Measurements from ENCODE around the gene CDC25A. TPM values are rescaled to one million over a fixed set of nuclear protein-coding genes. Genes with fewer than 3 reads are reported as not detected.
A peak's percentile ranks its signal among the peaks of the same experiment; 100 is the strongest.

CDC25A gene
- total and polyA plus RNA-seq, 2 of the 8 experiments (the other 6 are each of a cell fraction or from before 2014, with no cell fraction given): 20.7 to 62.1 TPM

DNA sequence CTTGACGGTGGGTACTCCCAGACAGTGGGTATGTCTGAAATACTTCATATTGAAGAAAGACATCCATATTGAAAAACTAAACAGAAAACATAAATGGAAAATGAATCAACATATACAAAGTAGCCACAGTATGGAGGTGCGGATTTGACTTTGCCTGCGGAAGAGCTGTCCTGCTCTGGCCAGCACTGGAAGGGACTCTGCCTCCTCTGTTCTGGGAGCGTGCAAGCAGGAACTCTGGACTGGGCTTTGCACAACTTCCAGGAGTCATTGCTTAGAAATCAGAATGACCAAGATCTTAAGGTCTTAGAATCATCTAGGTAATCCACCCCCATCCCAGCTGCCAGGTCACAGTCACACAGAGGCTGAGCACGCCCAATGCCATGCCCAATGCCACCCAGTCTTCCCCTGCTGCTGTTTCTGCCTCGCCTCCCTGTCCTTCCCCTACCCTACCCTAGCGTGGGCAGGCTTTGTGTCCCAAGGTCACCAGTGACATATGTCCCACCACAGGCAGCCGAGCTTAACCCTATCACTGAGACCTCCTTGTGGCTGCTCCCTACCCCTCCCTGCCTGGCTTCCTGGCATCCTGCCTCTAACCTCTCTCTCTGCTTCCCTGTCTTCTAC lies 36.3 kb downstream of the CDC25A start:
- no peak overlapping the region for H3K56ac ChIP-seq (replicated peaks; ENCODE audit: insufficient read length, low read depth, low read length)
- no peaks in the 10 kb centered on the region for H3K79me1 ChIP-seq (ENCODE audit: low read depth, low read length)
- H3K18ac ChIP-seq (ENCODE audit: extremely low read depth, low read length): no peak overlapping the region
- H3K27me3 ChIP-seq (replicated peaks in 1 of 4; ENCODE audit: control insufficient read depth in 3 of 4, extremely low read depth in 1 of 4, insufficient read depth in 3 of 4, low read length in 3 of 4): no peaks in the 10 kb centered on the region
- no peak overlapping the region for H3K9ac ChIP-seq (replicated peaks in 1 of 4; ENCODE audit: extremely low read depth in 1 of 4, low read depth in 3 of 4, low read length in 3 of 4)
- H4K5ac ChIP-seq (ENCODE audit: insufficient read length, low read depth, low read length): no peak overlapping the region
- 0 out of 2 replicates have a peak overlapping the region, but pooled peaks have one; percentile 48 for H2BK20ac ChIP-seq (ENCODE audit: low read length)
- FAIRE-seq (no peak), DNase-seq (ENCODE audit: low read depth in 1 of 2, low spot score in 2 of 2) (no peak)
- H3K27ac ChIP-seq (ENCODE audit: low read depth, low read length): no peak overlapping the region
- no peak overlapping the region for H2BK15ac ChIP-seq (ENCODE audit: low read length)
- WGBS, 2 experiments (ENCODE audit: extremely low coverage in 1 of 2, insufficient coverage in 1 of 2, insufficient read length in 1 of 2, insufficient replicate concordance in 2 of 2, low coverage in 1 of 2, low lambda C conversion rate in 2 of 2, missing lambda C conversion rate in 1 of 2): 62% methylated on average over 8 of the region's 8 CpGs; no CpG with 5 or more reads in 1 of the 2 experiments
- no peak overlapping the region for H3K4me3 ChIP-seq (ENCODE audit: extremely low read depth in 1 of 4, insufficient read depth in 2 of 4, low read depth in 3 of 4, low read length in 4 of 4)
- H2AFZ ChIP-seq (ENCODE audit: low read length): 0 out of 2 replicates have a peak overlapping the region, but pooled peaks have one; percentile 2
- H4K8ac ChIP-seq (ENCODE audit: extremely low read depth, insufficient read depth, low read length): no peak overlapping the region
- H2AK5ac ChIP-seq (ENCODE audit: low read depth, low read length): peak overlapping the region; percentile 29; the same call in 1 of the 2 replicates
- POLR2A ChIA-PET (ENCODE audit: partially characterized antibody): interaction anchor here (0.8 to 2.0 kb wide), 8 partner anchors 26 to 327 kb away, joined by 3 to 10 read pairs (median 4); no protein-coding TSS in a partner anchor
- H3K23me2 ChIP-seq (ENCODE audit: low read depth, low read length): no peaks in the 10 kb centered on the region
- H2BK120ac ChIP-seq (replicated peaks; ENCODE audit: low read depth, low read length): no peak overlapping the region
- no peaks in the 10 kb centered on the region for H3K79me2 ChIP-seq (ENCODE audit: control insufficient read depth in 1 of 2, insufficient read depth in 2 of 2, low read length in 2 of 2)
- H3K23ac ChIP-seq (ENCODE audit: insufficient read length): no peak overlapping the region
- peaks cover 0 to 1% (median 0%) of the 10 kb centered on the region in 4 experiments; a peak in 1 of 8 replicates for H3K36me3 ChIP-seq (ENCODE audit: control insufficient read depth in 2 of 4, insufficient read depth in 4 of 4, low read length in 3 of 4)
- H3K4ac ChIP-seq (replicated peaks; ENCODE audit: insufficient read length, low read depth, low read length): no peak overlapping the region
- H3K4me1 ChIP-seq (replicated peaks in 1 of 4; ENCODE audit: control insufficient read depth in 3 of 4, insufficient read depth in 4 of 4, low read length in 3 of 4): no peaks in the 10 kb centered on the region; a peak in 1 of 7 replicates
- H2BK5ac ChIP-seq (ENCODE audit: low read depth, low read length): no peak overlapping the region
- CTCF ChIA-PET (ENCODE audit: partially characterized antibody): interaction anchor here (0.7 to 5.1 kb wide), 73 partner anchors 12 to 528 kb away, joined by 3 to 68 read pairs (median 5); no protein-coding TSS in a partner anchor
- 0 out of 2 replicates have a peak overlapping the region, but pooled peaks have one; percentile 75 for H2BK12ac ChIP-seq (ENCODE audit: low read depth, low read length)
- H4K91ac ChIP-seq (replicated peaks; ENCODE audit: insufficient read length, low read length): no peak overlapping the region
- no peaks in the 10 kb centered on the region for H4K20me1 ChIP-seq (replicated peaks in 1 of 2; ENCODE audit: control insufficient read depth in 1 of 2, insufficient read depth in 2 of 2, low read length in 2 of 2)
- no peak overlapping the region for H3K14ac ChIP-seq (ENCODE audit: insufficient read length)
- H3K9me3 ChIP-seq (ENCODE audit: insufficient read depth in 2 of 2, low read depth in 1 of 2, low read length in 1 of 2): no peaks in the 10 kb centered on the region
- no peak overlapping the region for H3K4me2 ChIP-seq (ENCODE audit: insufficient read depth in 1 of 2, low read depth in 2 of 2, low read length in 2 of 2)

Data from H1 (cell line).